ENCODE data around the gene UCHL5.
"Not testable (repeated sequence)": the region's sequence is repeated elsewhere in the genome, so short reads cannot be mapped to it uniquely, and the experiment has no call there.

The UCHL5 gene

DNA sequence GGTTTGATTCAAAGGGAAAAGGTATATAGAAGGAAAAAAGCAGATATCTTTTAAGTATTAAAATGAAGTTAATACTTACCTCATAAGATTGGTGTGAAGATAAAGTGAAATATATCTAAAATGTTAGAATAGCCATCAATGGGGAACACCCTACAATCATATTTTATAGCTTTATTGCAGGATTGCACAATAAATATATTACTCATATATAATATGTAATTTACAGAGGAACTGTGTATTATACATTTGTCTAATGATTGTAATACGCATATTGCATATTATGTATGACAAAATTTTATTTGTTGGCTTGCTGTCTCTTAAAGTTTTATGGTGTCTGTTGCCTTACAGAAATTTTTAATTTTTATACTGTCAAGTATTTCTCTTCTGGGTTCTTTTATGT, 47.8 kb downstream of the UCHL5 start:
- DNase-seq (ENCODE audit: low spot score) = no peak

DNA sequence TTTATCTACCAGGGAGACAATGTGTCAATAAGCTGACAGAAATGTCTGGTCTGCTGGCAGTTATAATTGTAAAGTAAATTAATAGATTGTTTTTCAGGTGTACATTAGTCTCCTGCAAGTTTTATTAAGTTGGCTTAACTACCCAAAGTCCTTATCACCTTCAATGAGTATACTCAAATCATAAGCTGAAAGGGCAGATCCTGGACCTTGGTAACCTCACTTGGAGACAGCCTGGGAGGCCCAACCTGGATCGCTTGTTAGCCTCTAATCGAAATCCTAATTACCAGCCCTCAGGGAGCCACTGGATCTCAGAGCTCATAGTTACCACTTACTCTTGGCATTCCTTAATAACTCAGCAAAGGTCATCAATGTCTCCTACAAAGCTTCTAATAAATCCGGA, 49.7 kb downstream of the UCHL5 start:
- DNase-seq (ENCODE audit: low spot score) = no peak

GRCh38 chr1:193005785-193006184, 53.4 kb downstream of the UCHL5 start:
- no peak for DNase-seq (ENCODE audit: low spot score)

- no peak for DNase-seq (ENCODE audit: low spot score)
Observed at GRCh38 chr1:192998536-192998935, 60.6 kb downstream of the UCHL5 start.

- no peak for DNase-seq (ENCODE audit: low spot score)
Observed at GRCh38 chr1:192994141-192994540, 65.0 kb downstream of the UCHL5 start.

DNA sequence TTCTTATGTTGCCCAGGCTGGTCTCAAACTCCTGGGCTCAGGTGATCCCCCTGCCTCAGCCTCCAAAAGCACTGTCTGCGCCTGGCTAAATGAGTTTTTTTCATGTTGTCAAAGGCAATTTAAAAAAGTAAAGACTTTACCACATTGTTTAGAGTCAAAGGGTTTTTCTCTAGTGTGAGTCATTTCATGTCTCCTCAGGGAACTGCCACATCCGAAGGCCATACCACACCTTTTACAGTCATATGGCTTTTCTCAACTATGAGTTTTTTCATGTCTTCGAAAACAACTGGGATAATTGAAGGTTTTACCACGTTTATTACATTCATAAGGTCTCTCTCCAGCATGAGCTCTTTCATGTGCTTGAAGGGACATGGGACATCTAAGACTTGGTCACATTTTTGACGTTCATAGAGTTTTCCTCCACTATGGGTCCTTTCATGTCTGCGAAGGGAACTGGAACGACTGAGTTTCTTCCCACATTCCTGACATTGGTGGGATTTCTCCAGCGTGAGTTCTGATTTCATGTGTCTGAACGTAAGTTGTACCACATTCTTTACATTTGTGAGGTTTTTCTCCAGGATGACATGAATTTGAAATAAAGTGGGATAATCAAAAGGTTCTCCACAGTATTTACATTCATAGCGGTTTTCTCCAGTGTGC, 65.6 kb downstream of the UCHL5 start:
- DNase-seq (ENCODE audit: low spot score) = no peak

- DNase-seq (ENCODE audit: low spot score) = not testable (repeated sequence)
Observed at GRCh38 chr1:192986748-192987334, 72.3 kb downstream of the UCHL5 start.

DNA sequence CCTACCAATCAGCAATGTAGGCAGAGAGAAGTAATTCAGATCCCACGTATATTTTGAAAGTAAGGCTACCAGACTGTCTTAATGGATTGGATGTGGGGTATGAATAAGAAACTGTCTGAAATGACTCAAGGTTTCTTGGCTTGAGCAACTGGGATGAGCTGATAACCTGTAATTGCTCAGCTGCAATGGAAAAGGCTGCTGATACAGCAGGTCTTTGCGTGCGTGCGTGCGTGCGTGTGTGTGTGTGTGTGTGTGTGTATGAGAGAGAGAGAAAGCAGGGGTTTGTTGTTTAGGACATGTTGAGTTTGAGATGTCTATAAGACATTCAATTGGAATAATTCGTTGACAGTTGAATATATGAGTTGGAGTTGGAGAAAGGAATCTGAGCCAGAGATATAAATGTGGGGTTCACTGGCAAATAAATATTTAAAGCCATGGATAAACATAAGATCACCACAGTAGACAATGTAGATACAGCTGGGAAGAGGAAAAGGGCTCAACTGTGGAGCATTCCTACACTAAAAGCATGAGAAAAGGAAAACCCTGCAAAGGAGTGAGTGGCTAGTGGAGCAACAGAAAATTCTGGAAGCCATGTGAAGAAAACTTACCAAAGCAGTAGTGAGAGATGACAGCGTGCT, 72.9 kb downstream of the UCHL5 start:
- no peak for DNase-seq (ENCODE audit: low spot score)

GRCh38 chr1:192984080-192984479, 75.1 kb downstream of the UCHL5 start:
- DNase-seq (ENCODE audit: low spot score) = no peak

- no peak for DNase-seq (ENCODE audit: low spot score)
Observed at GRCh38 chr1:192983349-192983980, 75.7 kb downstream of the UCHL5 start.

- DNase-seq (ENCODE audit: low spot score) = no peak
Observed at GRCh38 chr1:192980856-192981255, 78.3 kb downstream of the UCHL5 start.

DNA sequence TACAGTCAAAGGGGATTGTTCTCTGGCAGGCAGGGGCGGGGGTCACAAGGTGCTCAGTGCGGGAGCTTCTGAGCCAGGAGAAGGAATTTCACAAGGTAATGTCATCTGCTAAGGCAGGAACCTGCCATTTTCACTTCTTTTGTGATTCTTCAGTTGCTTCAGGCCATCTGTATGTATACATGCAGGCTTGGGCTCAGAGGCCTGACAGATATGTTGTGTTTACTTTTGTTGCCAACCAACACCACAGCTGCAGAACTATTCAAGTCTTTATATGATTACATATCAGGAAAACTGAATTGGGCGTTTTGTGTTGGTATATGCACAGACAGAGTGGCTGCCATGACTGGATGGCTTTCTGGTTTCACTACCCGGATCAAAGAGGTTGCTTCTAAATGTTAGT, 78.8 kb downstream of the UCHL5 start:
- DNase-seq (ENCODE audit: low spot score) = not testable (repeated sequence)

GRCh38 chr1:192979542-192979941, 79.6 kb downstream of the UCHL5 start:
- no peak for DNase-seq (ENCODE audit: low spot score)

DNA sequence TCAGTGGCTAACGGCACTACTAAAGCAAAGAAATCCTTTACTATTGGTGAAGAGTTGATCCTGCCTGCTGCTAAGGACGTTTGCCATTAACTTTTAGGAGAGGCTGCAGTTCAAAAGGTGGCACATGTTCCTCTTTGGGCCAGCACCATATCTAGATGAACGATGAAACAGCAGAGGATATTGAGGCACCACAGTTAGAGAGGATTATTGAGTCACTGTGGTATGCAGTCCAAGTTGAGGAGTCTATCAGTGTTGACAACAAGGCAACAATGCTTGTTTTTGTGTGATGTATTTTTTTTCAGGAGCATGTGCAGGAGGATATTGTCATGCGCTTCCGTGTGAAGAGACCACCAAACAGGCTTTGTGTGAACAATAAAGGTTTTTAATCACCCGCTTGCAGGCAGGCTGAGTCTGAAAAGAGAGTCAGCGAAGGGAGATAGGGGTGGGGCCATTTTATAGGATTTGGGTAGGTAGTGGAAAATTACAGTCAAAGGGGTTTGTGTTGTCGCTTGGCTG, 80.9 kb downstream of the UCHL5 start:
- no peak for DNase-seq (ENCODE audit: low spot score)

DNA sequence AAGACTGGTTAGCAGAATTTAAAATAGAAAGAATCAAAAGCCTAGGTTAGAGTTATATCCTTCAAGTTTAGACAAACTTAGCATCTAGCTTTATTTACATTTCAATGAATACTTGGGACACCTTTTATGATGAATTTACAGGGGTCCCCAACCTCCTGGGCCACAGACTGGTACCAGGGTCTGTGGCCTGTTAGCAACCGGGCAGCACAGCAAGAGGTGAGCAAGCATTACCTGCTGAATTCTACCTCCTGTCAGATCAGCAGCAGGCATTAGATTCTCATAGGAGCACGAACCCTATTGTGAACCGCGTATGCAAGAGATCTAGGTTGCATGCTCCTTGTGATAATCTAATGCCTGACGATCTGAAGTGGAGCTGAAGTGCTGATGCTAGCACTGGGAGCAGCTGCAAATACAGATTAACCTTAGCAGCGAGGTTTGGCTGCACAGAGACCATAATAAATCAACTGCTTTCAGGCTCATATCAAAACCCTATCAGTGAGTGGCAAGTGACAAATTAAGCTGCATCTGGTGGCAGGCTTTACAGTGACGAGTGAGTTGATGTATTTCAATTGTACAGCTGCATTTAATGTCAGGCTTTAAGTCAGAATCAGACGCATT, 82.0 kb downstream of the UCHL5 start:
- DNase-seq (ENCODE audit: low spot score) = no peak

- no peak for DNase-seq (ENCODE audit: low spot score)
Observed at GRCh38 chr1:192976576-192976975, 82.6 kb downstream of the UCHL5 start.

- no peak for DNase-seq (ENCODE audit: low spot score)
Observed at GRCh38 chr1:192974701-192975100, 84.5 kb downstream of the UCHL5 start.

DNA sequence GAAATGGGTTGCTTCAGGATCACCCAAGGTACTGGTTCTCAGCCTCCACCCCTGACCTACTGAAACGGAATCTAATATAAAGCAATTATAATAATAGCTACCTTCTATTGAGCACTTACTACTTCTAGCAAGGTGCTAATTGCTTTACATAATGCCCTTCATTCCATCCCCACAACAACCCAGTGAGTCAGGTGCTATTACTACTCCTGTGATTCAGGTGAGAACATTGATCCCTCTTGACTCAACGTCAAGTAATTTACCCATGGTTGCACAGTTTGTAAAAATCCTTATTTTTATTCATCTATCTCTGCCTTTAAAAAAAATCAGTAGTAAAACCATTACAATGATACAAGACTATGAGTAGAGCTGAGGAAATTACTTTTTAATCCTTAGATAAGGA, 85.2 kb downstream of the UCHL5 start:
- no peak for DNase-seq (ENCODE audit: low spot score)

DNA sequence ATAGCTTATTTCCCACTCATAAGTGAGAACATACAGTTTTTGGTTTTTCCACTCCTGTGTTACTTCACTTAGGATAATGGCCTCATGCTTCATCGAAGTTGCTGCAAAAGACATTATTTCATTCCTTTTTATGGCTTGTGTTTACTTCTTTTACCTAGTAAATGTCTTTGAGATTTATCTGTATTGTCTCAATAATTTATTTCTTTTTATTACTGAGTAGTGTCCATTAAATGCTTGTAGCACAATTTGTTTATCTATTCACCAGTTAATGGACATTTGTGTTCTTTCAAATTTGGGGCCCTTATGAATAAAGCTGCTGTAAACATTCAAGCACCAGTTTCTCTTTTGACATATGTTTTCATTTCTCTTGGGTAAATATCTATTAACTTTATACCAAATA, 86.0 kb downstream of the UCHL5 start:
- DNase-seq (ENCODE audit: low spot score) = no peak

- no peak for DNase-seq (ENCODE audit: low spot score)
Observed at GRCh38 chr1:192969091-192969490, 90.1 kb downstream of the UCHL5 start.

DNA sequence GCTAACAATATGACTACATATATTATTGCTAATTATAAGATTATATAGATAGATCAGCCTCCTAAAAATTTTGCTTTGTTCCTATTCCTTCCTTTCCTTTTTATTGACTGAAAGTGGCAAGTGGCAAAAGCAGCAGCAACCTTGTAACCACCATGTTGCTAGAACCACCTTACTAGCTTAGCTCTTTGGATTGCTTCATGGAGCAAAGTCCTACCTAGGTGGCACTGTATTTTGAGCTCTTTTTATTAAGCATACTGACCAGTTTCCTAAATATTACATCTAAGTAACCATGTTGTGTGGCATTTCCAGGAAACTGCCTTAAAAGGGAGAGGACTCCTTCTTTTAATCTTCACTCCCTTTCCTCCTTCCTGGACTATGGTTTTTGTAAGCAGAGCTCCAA, 90.8 kb downstream of the UCHL5 start:
- no peak for DNase-seq (ENCODE audit: low spot score)

DNA sequence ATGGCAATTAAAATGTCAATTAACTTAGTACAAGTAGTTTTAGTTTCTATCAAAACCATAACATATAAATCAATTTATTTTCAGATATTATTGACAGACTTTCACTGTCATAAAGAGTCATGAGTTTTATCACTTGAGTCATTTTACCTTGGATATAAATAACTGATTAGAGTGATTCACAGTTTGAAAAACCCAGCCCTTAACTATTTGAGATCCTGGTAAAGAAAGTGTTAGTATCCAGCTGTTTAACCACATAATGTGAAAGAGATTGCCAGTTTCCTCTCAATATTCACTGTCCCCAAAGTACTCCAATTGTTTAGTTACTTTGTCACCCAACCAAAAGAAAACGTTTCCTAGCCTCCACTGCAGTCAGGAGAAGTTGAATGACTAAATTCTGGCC, 91.3 kb downstream of the UCHL5 start:
- no peak for DNase-seq (ENCODE audit: low spot score)
